Ovary (tissue), 9 donors: ENCODE measurements around the gene UPP2. TPM values are rescaled to one million over a fixed set of nuclear protein-coding genes. Genes with fewer than 3 reads are reported as not detected.

Experiments used
- DNase-seq, 5 donors: peaks; one replicate each; pipeline ENCODE4 v3.0.0-alpha.2; 2019 to 2020
- H3K27ac ChIP-seq, 2 donors: fragments of 200-600 bp; one replicate each; pipeline versions ENCODE4 v1.5.1 to v1.8.0; 2019 to 2022
- H3K27me3 ChIP-seq: fragments of 200-600 bp; one replicate; pipeline ENCODE4 v1.8.0; 2022
- H3K36me3 ChIP-seq: fragments of 200-600 bp; sonication (generic); one replicate; pipeline ENCODE4 v1.5.1; 2019
- H3K4me1 ChIP-seq: one replicate; pipeline ENCODE4 v1.8.1; 2013; ENCODE audit warnings: mild to moderate bottlenecking, moderate library complexity; ENCODE audit not compliant: insufficient read depth
- H3K4me3 ChIP-seq: fragments of 200-600 bp; sonication (generic); one replicate; pipeline ENCODE4 v1.5.1; 2017
- H3K9me3 ChIP-seq, 2 donors: fragments of 200-600 bp in 1 of 2; sonication (generic) in 1 of 2; one replicate each; pipeline versions ENCODE4 v1.5.1 to v1.8.1; 2013 to 2019; ENCODE audit warnings: mild to moderate bottlenecking in 1 of 2, moderate library complexity in 1 of 2
- EP300 ChIP-seq: sonication (generic); formaldehyde crosslinking; IDR thresholded peaks from one replicate; pipeline ENCODE4 v1.6.1; 2017; ENCODE audit warnings: antibody characterized with exemption
- POLR2A ChIP-seq: fragments of 450-650 bp; IDR thresholded peaks from one replicate; pipeline ENCODE4 v1.6.1; 2017; ENCODE audit warnings: antibody characterized with exemption, mild to moderate bottlenecking, moderate library complexity
- WGBS, 3 donors: extraction: QIAGEN DNeasy Blood & Tissue Kit in 1 of 3; methylation state at CpG; one replicate each; pipeline versions ENCODE4 v1.1.5 to v1.1.7; 2013 to 2017; 5-methylcytosine and 5-hydroxymethylcytosine counted together
- intact Hi-C, 4 donors: fragments of 100-400 bp; cut with DNase I; formaldehyde crosslinking; loops; one replicate each; pipeline versions ENCODE4 v1.11.0 to v1.15.1; 2022 to 2023
- polyA plus RNA-seq, 2 donors: library from polyadenylated mRNA; stranded (reverse); fragments of 200-250 nt in 1 of 2; fragments of 350-450 nt in 1 of 2; fragmentation: Illumina TruSeq in 1 of 2; extraction: RNeasy Lipid Tissue Mini Kit (QIAGEN cat#74804) in 1 of 2; gene quantifications; one replicate each; pipeline ENCODE4 v1.2.3, GENCODE V29; 2013 to 2014
- total RNA-seq, 7 donors: library from RNA; depleted of rRNA in 2 of 7; stranded (reverse); fragments of >200 nt in 2 of 7; fragmentation: NEBNext Ultra II Directional in 3 of 7; extraction: Animal tissue kit (Norgen Biotek cat#: 25700) in 3 of 7; gene quantifications; one replicate each; pipeline versions ENCODE4 v1.1.0 to v1.2.4, GENCODE V29; 2016 to 2023
- TF ChIP-seq, protein P1 (sequence below), 3 donors: fragments of 450-650 bp in 2 of 3; fragments of 200-600 bp in 1 of 3; IDR thresholded peaks; one replicate each; pipeline versions ENCODE4 v1.5.1 to v1.8.0; 2016 to 2022; ENCODE audit warnings: antibody characterized with exemption in 3 of 3, mild to moderate bottlenecking in 1 of 3
- donor health status: DM: no; HTN: no; CAD: no; lungs with moderate emphysema.
- donor health status: DM: no; HTN: no; CAD: no.
- donor health status: Bipolar disorder and iron deficiency.
- donor health status: DM: yes; HTN: yes; CAD: no.
- donor health status: DM: no; HTN: no; CAD: no.
- donor health status: DM: yes; HTN: yes; CAD: no.

The UPP2 gene
- total and polyA plus RNA-seq, 9 donors = 0.08 to 0.28 (median 0.16) TPM; not detected in 3

- H3K4me1 ChIP-seq = no peaks in the 10 kb centered on the region
- H3K9me3 ChIP-seq = no peaks in the 10 kb centered on the region
- WGBS, 3 donors = 86 to 91% (median 87%) methylated on average over 3 of the region's 3 CpGs
- no peaks in the 10 kb centered on the region for H3K36me3 ChIP-seq
- H3K27me3 ChIP-seq = no peaks in the 10 kb centered on the region
- intact Hi-C loops = loop anchor here in 2 of 4 donors (10.0 kb wide), 2 partner anchors 560 to 570 kb away; no protein-coding TSS in a partner anchor
- no peak overlapping the region for H3K4me3 ChIP-seq
- DNase-seq = no peak
- TF ChIP-seq POLR2A (no peak), EP300 (no peak)
- TF ChIP-seq, protein P1, sequence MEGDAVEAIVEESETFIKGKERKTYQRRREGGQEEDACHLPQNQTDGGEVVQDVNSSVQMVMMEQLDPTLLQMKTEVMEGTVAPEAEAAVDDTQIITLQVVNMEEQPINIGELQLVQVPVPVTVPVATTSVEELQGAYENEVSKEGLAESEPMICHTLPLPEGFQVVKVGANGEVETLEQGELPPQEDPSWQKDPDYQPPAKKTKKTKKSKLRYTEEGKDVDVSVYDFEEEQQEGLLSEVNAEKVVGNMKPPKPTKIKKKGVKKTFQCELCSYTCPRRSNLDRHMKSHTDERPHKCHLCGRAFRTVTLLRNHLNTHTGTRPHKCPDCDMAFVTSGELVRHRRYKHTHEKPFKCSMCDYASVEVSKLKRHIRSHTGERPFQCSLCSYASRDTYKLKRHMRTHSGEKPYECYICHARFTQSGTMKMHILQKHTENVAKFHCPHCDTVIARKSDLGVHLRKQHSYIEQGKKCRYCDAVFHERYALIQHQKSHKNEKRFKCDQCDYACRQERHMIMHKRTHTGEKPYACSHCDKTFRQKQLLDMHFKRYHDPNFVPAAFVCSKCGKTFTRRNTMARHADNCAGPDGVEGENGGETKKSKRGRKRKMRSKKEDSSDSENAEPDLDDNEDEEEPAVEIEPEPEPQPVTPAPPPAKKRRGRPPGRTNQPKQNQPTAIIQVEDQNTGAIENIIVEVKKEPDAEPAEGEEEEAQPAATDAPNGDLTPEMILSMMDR (IDR thresholded peaks at IDR 0.05) = no peak
- H3K27ac ChIP-seq = no peak overlapping the region
These were observed 83.1 kb downstream of the UPP2 start for GRCh38 chr2:158184556-158185343.

Other genes with a start within 250 kb of the UPP2 start
- gene ACVR1, start 225.5 kb upstream of the UPP2 start, total RNA-seq = 10 to 100 TPM; 23.4 to 49.5 (median 30.4) TPM
- gene ACVR1, start 225.5 kb upstream of the UPP2 start, polyA plus RNA-seq = 10 to 100 TPM; 23.4 to 51.2 TPM